Sigmoid colon (tissue), 7 donors: ENCODE measurements around the gene ZNF487. TPM values are rescaled to one million over a fixed set of nuclear protein-coding genes. Genes with fewer than 3 reads are reported as not detected.

Experiments used
- DNase-seq: peaks from one replicate; pipeline ENCODE4 v3.0.0-alpha.2; 2019
- H3K27ac ChIP-seq, 4 donors: fragments of 200-600 bp; sonication (generic); one replicate each; pipeline ENCODE4 v1.5.1; 2016 to 2019; ENCODE audit warnings: mild to moderate bottlenecking in 1 of 4
- H3K27me3 ChIP-seq, 3 donors: fragments of 200-600 bp; sonication (generic); one replicate each; pipeline ENCODE4 v1.5.1; 2019; ENCODE audit warnings: mild to moderate bottlenecking in 1 of 3
- H3K36me3 ChIP-seq, 4 donors: fragments of 200-600 bp; sonication (generic); one replicate each; pipeline ENCODE4 v1.5.1; 2016 to 2019
- H3K4me1 ChIP-seq, 4 donors: fragments of 200-600 bp; sonication (generic); one replicate each; pipeline ENCODE4 v1.5.1; 2017 to 2019
- H3K4me3 ChIP-seq, 4 donors: fragments of 200-600 bp; sonication (generic); one replicate each; pipeline ENCODE4 v1.5.1; 2017 to 2019; ENCODE audit warnings: mild to moderate bottlenecking in 2 of 4, moderate library complexity in 1 of 4
- H3K9me3 ChIP-seq, 4 donors: fragments of 200-600 bp in 3 of 4; sonication (generic) in 3 of 4; one replicate each; pipeline versions ENCODE4 v1.5.1 to v1.6.1; 2013 to 2019
- CTCF ChIP-seq, 4 experiments: fragments of 450-650 bp in 3 of 4; fragments of 200-600 bp in 1 of 4; IDR thresholded peaks; one replicate each; pipeline ENCODE4 v1.5.1; 2016 to 2019; ENCODE audit warnings: antibody characterized with exemption in 4 of 4, mild to moderate bottlenecking in 3 of 4, moderate library complexity in 2 of 4
- EP300 ChIP-seq, 4 donors: sonication (generic); formaldehyde crosslinking; IDR thresholded peaks; one replicate each; pipeline ENCODE4 v1.6.1; 2017; ENCODE audit warnings: antibody characterized with exemption in 4 of 4
- POLR2A ChIP-seq, 2 donors: fragments of 450-650 bp; IDR thresholded peaks; one replicate each; pipeline ENCODE4 v1.6.1; 2016; ENCODE audit warnings: antibody characterized with exemption in 2 of 2, mild to moderate bottlenecking in 2 of 2, moderate library complexity in 2 of 2
- POLR2AphosphoS5 ChIP-seq, 4 donors: sonication (generic); formaldehyde crosslinking; IDR thresholded peaks; one replicate each; pipeline ENCODE4 v1.6.1; 2017; ENCODE audit warnings: antibody characterized with exemption in 4 of 4
- WGBS, 2 donors: extraction: QIAGEN DNeasy Blood & Tissue Kit; methylation state at CpG; one replicate each; pipeline ENCODE4 v1.1.7; 2013; 5-methylcytosine and 5-hydroxymethylcytosine counted together
- intact Hi-C: fragments of 100-400 bp; cut with DNase I; formaldehyde crosslinking; loops from one replicate; pipeline ENCODE4 v1.15.1; 2023
- polyA plus RNA-seq, 3 donors: library from polyadenylated mRNA; stranded (reverse); fragments of 200-250 nt; gene quantifications; one replicate each; pipeline ENCODE4 v1.2.3, GENCODE V29; 2013
- total RNA-seq, 4 donors: library from RNA; depleted of rRNA; stranded (reverse); fragments of >200 nt; gene quantifications; one replicate each; pipeline ENCODE4 v1.1.0, GENCODE V29; 2016
- donor health status: healthy with polysubstance abuse.
- donor health status: Bipolar disorder and iron deficiency.
- donor health status: healthy.

The ZNF487 gene
- total and polyA plus RNA-seq, 7 donors: 5.3 to 21.6 (median 6.6) TPM

- Histone ChIP-seq H3K27me3 (no peaks in the 10 kb centered on the region), H3K4me1 (peaks cover 0 to 52% (median 48%) of the 10 kb centered on the region in 4 donors), H3K36me3 (peaks cover 0 to 4% (median 0%) of the 10 kb centered on the region in 4 donors), H3K4me3 (peak overlapping the region; percentile 64 to 91 (median 80)), H3K27ac (peak overlapping the region; percentile 94 to 99 (median 99)), H3K9me3 (no peaks in the 10 kb centered on the region)
- intact Hi-C loops: loop anchor here (1.0 kb wide), 1 partner anchor 10 kb away; no protein-coding TSS in a partner anchor
- 0% methylated on average over 56 of the region's 56 CpGs for WGBS, 2 donors
- TF ChIP-seq EP300 (IDR thresholded peaks at IDR 0.05) (peak in 1 of 4 donors; percentile 69), CTCF (IDR thresholded peaks at IDR 0.05) (peak; percentile 10 to 39 (median 36)), POLR2A (IDR thresholded peaks at IDR 0.05) (peak; percentile 56 to 62), POLR2AphosphoS5 (IDR thresholded peaks at IDR 0.05) (peak; percentile 89 to 98 (median 94))
- peak; percentile 98 for DNase-seq
These were observed 29.2 kb upstream of the ZNF487 start for GRCh38 chr10:43407576-43408330.

GRCh38 chr10:43408331-43408709 is 28.6 kb upstream of the ZNF487 start:
- Histone ChIP-seq H3K36me3 (peaks cover 0 to 4% (median 0%) of the 10 kb centered on the region in 4 donors), H3K9me3 (no peaks in the 10 kb centered on the region), H3K4me3 (peak overlapping the region; percentile 64 to 91 (median 80)), H3K4me1 (peaks cover 0 to 52% (median 42%) of the 10 kb centered on the region in 4 donors), H3K27ac (peak overlapping the region; percentile 94 to 99 (median 99)), H3K27me3 (no peaks in the 10 kb centered on the region)
- intact Hi-C loops: no loop called here
- DNase-seq: no peak
- WGBS, 2 donors: 0 to 1% methylated on average over 31 of the region's 31 CpGs
- TF ChIP-seq POLR2A (IDR thresholded peaks at IDR 0.05): no peak
- peak in 1 of 4 experiments; percentile 2 for TF ChIP-seq CTCF (IDR thresholded peaks at IDR 0.05)

- intact Hi-C loops: loop anchor here (1.0 kb wide), 1 partner anchor 27 kb away; no protein-coding TSS in a partner anchor
- TF ChIP-seq POLR2AphosphoS5 (IDR thresholded peaks at IDR 0.05) (peak; percentile 97 to 99 (median 98)), EP300 (IDR thresholded peaks at IDR 0.05) (no peak), CTCF (IDR thresholded peaks at IDR 0.05) (no peak), POLR2A (IDR thresholded peaks at IDR 0.05) (peak; percentile 93 to 95)
- H3K4me3 ChIP-seq: peak within 1 kb of the TSS; percentile 64 to 91 (median 80)
- peaks cover 0 to 48% (median 37%) of the 10 kb centered on the region in 4 donors for H3K4me1 ChIP-seq
- 0% methylated on average over 68 of the region's 68 CpGs for WGBS, 2 donors
- no peaks in the 10 kb centered on the region for H3K9me3 ChIP-seq
- no peaks in the 10 kb centered on the region for H3K36me3 ChIP-seq
- no peaks in the 10 kb centered on the region for H3K27me3 ChIP-seq
- peak; percentile 98 for DNase-seq
- H3K27ac ChIP-seq: peak within 1 kb of the TSS; percentile 94 to 99 (median 99)
These were observed 28.1 kb upstream of the ZNF487 start, which contains the start of gene HNRNPF for GRCh38 chr10:43408710-43409384. Gene HNRNPF (minus strand): TSS chr10:43409186. CDS start chr10:43387884, 21,302 bp downstream.

- Histone ChIP-seq H3K27ac (peak overlapping the region; percentile 94 to 99 (median 99)), H3K4me3 (peak overlapping the region; percentile 64 to 91 (median 80)), H3K27me3 (no peaks in the 10 kb centered on the region), H3K36me3 (no peaks in the 10 kb centered on the region), H3K9me3 (no peaks in the 10 kb centered on the region), H3K4me1 (peaks cover 0 to 41% (median 30%) of the 10 kb centered on the region in 4 donors)
- intact Hi-C loops: loop anchor here (1.0 kb wide), 1 partner anchor 27 kb away; no protein-coding TSS in a partner anchor
- TF ChIP-seq POLR2A (IDR thresholded peaks at IDR 0.05) (no peak), POLR2AphosphoS5 (IDR thresholded peaks at IDR 0.05) (no peak), CTCF (IDR thresholded peaks at IDR 0.05) (no peak), EP300 (IDR thresholded peaks at IDR 0.05) (no peak)
- WGBS, 2 donors: 5 to 9% methylated on average over 46 of the region's 46 CpGs
- peak; percentile 73 for DNase-seq
These were observed 27.4 kb upstream of the ZNF487 start for GRCh38 chr10:43409385-43410109.
